BJ (cell line): ENCODE results near the gene NFIA. TPM values are rescaled to one million over a fixed set of nuclear protein-coding genes. Genes with fewer than 3 reads are reported as not detected.

Source experiments
- CTCF ChIA-PET: fragments of 350-600 bp; formaldehyde crosslinking; extraction: SDS; loops from one replicate; lab custom pipeline; 2021; ENCODE audit warnings: antibody characterized with exemption, inconsistent platforms; lab: Yijun Ruan, JAX
- POLR2A ChIA-PET: fragments of 300-600 bp; sonication (Branson Sonifier 250); formaldehyde crosslinking; extraction: SDS; loops from one replicate; lab custom pipeline; 2021; ENCODE audit warnings: antibody characterized with exemption; lab: Charles Lee
- DNase-seq: peaks from one replicate; pipeline ENCODE4 v3.0.0-alpha.2; 2011; ENCODE audit warnings: low read depth
- H3K27me3 ChIP-seq: 2 replicates; pipeline ENCODE4 v1.6.0; 2011; ENCODE audit warnings: low read length; ENCODE audit not compliant: control insufficient read depth, insufficient read depth
- H3K36me3 ChIP-seq: 2 replicates; pipeline ENCODE4 v1.5.1; 2011; ENCODE audit warnings: low read length; ENCODE audit not compliant: control insufficient read depth, insufficient read depth
- H3K4me3 ChIP-seq: 2 replicates; pipeline ENCODE4 v1.5.1; 2011; ENCODE audit warnings: low read depth, mild to moderate bottlenecking, control low read depth, low read length
- polyA plus RNA-seq: library from polyadenylated mRNA; depleted of rRNA; stranded (reverse); fragments of >200 nt; gene quantifications from 2 replicates; pipeline ENCODE4 v1.2.3, GENCODE V29; 2011
- TF ChIP-seq, protein P1 (sequence below): IDR thresholded peaks from 2 replicates; pipeline ENCODE4 v1.5.1; 2011; ENCODE audit warnings: low read depth, mild to moderate bottlenecking, control low read depth, inconsistent platforms, low read length, moderate library complexity; ENCODE audit not compliant: insufficient read depth

Gene NFIA
- polyA plus RNA-seq, 1 experiment: 4.5 TPM

- CTCF ChIA-PET: interaction anchor here (0.6 kb wide), 1 partner anchor 263 kb away, joined by 3 read pairs; no protein-coding TSS in a partner anchor
- H3K4me3 ChIP-seq: no peak overlapping the region
- TF ChIP-seq, protein P1, sequence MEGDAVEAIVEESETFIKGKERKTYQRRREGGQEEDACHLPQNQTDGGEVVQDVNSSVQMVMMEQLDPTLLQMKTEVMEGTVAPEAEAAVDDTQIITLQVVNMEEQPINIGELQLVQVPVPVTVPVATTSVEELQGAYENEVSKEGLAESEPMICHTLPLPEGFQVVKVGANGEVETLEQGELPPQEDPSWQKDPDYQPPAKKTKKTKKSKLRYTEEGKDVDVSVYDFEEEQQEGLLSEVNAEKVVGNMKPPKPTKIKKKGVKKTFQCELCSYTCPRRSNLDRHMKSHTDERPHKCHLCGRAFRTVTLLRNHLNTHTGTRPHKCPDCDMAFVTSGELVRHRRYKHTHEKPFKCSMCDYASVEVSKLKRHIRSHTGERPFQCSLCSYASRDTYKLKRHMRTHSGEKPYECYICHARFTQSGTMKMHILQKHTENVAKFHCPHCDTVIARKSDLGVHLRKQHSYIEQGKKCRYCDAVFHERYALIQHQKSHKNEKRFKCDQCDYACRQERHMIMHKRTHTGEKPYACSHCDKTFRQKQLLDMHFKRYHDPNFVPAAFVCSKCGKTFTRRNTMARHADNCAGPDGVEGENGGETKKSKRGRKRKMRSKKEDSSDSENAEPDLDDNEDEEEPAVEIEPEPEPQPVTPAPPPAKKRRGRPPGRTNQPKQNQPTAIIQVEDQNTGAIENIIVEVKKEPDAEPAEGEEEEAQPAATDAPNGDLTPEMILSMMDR: no peak
- POLR2A ChIA-PET: no interaction called here
- no peak for DNase-seq
- H3K27me3 ChIP-seq: no peaks in the 10 kb centered on the region
- no peaks in the 10 kb centered on the region for H3K36me3 ChIP-seq
Observed at GRCh38 chr1:61111084-61112004, 29.0 kb downstream of the NFIA start.

DNA sequence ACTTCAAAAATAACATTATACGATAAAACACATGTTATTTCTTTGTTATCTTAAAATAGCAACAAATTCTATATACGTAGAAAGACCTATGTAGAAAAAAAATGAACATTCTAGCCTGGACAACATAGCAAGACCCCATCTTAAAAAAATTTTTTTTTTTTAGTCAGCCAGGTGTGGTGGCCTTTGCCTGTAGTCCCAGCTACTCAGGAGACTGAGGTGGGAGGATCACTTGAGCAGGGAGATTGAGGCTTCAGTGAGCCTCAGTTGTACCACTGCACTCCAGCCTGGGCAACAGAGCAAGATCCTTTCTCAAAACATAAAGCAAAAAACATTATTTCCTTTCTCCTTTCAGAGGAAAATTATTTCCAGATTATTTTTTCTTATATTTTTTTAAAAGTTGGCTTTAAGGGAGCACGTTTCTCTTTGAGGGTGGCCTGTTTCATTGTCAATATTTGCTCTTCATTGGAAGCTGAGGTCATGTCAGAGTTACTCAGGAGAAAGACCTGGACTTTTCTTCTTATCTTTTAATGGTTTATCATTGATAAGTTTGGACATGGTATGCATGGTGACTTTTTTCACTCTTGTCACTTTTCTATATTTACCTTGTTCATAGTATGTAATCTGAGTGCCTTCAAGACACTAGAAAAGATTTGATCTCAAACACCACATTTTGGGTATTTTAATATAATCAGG is 32.0 kb downstream of the NFIA start:
- no peaks in the 10 kb centered on the region for H3K36me3 ChIP-seq
- TF ChIP-seq, protein P1: no peak
- ChIA-PET CTCF (no interaction called here), POLR2A (no interaction called here)
- no peak overlapping the region for H3K4me3 ChIP-seq
- H3K27me3 ChIP-seq: no peaks in the 10 kb centered on the region
- DNase-seq: no peak

DNA sequence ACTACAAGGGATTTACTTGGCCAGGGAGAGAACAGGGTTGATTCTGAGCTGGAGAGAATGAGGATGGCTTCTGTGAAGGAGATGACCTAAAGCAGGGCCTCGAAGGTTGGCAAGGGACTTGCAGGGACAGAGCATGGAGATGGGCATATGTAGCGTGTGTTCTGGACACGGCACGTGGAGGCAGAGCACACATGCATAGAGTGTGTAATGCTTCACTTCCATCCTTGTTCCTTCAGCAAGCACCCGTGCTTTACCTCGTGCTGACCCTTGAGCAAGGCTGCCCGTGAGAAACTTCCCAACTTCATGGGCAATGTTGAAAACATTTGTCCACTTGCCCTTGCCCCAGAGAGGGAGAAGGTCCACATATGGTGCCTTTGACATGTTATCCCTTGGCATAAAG is 33.1 kb downstream of the NFIA start:
- no peaks in the 10 kb centered on the region for H3K27me3 ChIP-seq
- no peak for DNase-seq
- CTCF ChIA-PET: no interaction called here
- H3K36me3 ChIP-seq: no peaks in the 10 kb centered on the region
- H3K4me3 ChIP-seq: no peak overlapping the region
- POLR2A ChIA-PET: no interaction called here
- TF ChIP-seq, protein P1: no peak

DNA sequence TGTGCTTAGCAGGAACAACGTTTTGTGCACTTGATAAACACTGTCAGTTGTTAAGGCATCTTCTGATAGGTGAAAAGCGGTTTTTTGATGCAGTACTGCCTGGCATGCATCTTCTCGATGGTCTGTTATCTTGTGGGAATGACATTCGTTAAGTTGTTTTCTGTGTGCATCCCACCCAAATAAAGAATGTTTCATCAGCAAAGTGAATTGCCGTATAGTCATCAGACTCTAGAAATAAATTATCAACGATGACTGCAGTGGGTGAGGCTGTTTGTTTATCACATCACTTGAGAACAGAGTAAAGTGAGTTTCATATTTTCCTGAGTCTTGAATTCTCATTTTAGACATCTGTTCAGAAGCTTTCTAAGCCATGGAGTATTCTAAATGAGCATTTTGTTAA is 34.1 kb downstream of the NFIA start:
- ChIA-PET CTCF (no interaction called here), POLR2A (no interaction called here)
- Histone ChIP-seq H3K36me3 (no peaks in the 10 kb centered on the region), H3K4me3 (no peak overlapping the region), H3K27me3 (no peaks in the 10 kb centered on the region)
- TF ChIP-seq, protein P1: no peak
- DNase-seq: no peak

- no peak overlapping the region for H3K4me3 ChIP-seq
- no peaks in the 10 kb centered on the region for H3K36me3 ChIP-seq
- no peaks in the 10 kb centered on the region for H3K27me3 ChIP-seq
- TF ChIP-seq, protein P1: no peak
- CTCF ChIA-PET: no interaction called here
- POLR2A ChIA-PET: no interaction called here
- no peak for DNase-seq
Observed at GRCh38 chr1:61117283-61117682, 34.9 kb downstream of the NFIA start.
